Psoas muscle (tissue), 8 donors: ENCODE measurements around the gene GPBP1L1. TPM values are rescaled to one million over a fixed set of nuclear protein-coding genes. Genes with fewer than 3 reads are reported as not detected.
A peak's percentile ranks its signal among the peaks of the same experiment; 100 is the strongest.

Experiments used
- ATAC-seq, 4 donors: fragments of 200-7000 bp; cut with Tn5 transposase; one replicate each; pipeline ENCODE4 v1.9.1; 2020; ENCODE audit warnings: moderate library complexity in 3 of 4, mild to moderate bottlenecking in 2 of 4
- DNase-seq, 2 donors: peaks; one replicate each; pipeline ENCODE4 v3.0.0-alpha.2; 2020
- H3K27ac ChIP-seq: fragments of 200-600 bp; one replicate; pipeline ENCODE4 v1.8.0; 2022
- H3K27me3 ChIP-seq, 3 donors: fragments of 200-600 bp in 1 of 3; one replicate each; pipeline versions ENCODE4 v1.6.1 to v1.8.0; 2013 to 2022; ENCODE audit warnings: low read length in 2 of 3, mild to moderate bottlenecking in 2 of 3, moderate library complexity in 1 of 3; ENCODE audit not compliant: insufficient read depth in 3 of 3
- H3K36me3 ChIP-seq, 2 donors: fragments of 200-600 bp in 1 of 2; one replicate each; pipeline versions ENCODE4 v1.6.1 to v1.8.0; 2013 to 2022; ENCODE audit warnings: low read depth in 1 of 2, mild to moderate bottlenecking in 1 of 2, moderate library complexity in 1 of 2; ENCODE audit not compliant: insufficient read depth in 1 of 2
- H3K4me1 ChIP-seq: fragments of 200-600 bp; one replicate; pipeline ENCODE4 v1.8.0; 2022
- H3K4me3 ChIP-seq: fragments of 200-600 bp; one replicate; pipeline ENCODE4 v1.8.0; 2022; ENCODE audit warnings: mild to moderate bottlenecking
- H3K9me3 ChIP-seq: fragments of 200-600 bp; one replicate; pipeline ENCODE4 v1.8.0; 2022
- WGBS, 3 donors: extraction: QIAGEN DNeasy Blood & Tissue Kit; methylation state at CpG; one replicate each; pipeline versions ENCODE4 v1.1.6 to v1.1.7; 2013; 5-methylcytosine and 5-hydroxymethylcytosine counted together
- intact Hi-C, 2 donors: fragments of 100-400 bp; cut with DNase I; formaldehyde crosslinking; loops; one replicate each; pipeline versions ENCODE4 v1.11.0 to v1.14.2; 2022
- polyA plus RNA-seq, 3 donors: library from polyadenylated mRNA; stranded (reverse); fragments of 200-250 nt; gene quantifications; one replicate each; pipeline ENCODE4 v1.2.3, GENCODE V29; 2013
- total RNA-seq, 4 donors: library from RNA; stranded (reverse); fragmentation: NEBNext Ultra II Directional in 2 of 4; extraction: Animal tissue kit (Norgen Biotek cat#: 25700) in 2 of 4; gene quantifications; one replicate each; pipeline versions ENCODE4 v1.2.1 to v1.2.4, GENCODE V29; 2021 to 2023
- TF ChIP-seq, protein P1 (sequence below): fragments of 200-600 bp; IDR thresholded peaks from one replicate; pipeline ENCODE4 v1.8.0; 2022; ENCODE audit warnings: antibody characterized with exemption
- donor health status: healthy with polysubstance abuse.
- donor health status: DM: no; HTN: no; CAD: no; lungs with moderate emphysema.
- donor health status: Bipolar disorder and iron deficiency.
- donor health status: healthy.
- donor health status: DM: yes; HTN: yes; CAD: no.
- donor health status: DM: no; HTN: no; CAD: no.
- donor health status: DM: no; HTN: no; CAD: no.
- donor health status: DM: yes; HTN: yes; CAD: no.

GPBP1L1 gene
- total and polyA plus RNA-seq, 7 donors: 25.8 to 74.4 (median 62.3) TPM

DNA sequence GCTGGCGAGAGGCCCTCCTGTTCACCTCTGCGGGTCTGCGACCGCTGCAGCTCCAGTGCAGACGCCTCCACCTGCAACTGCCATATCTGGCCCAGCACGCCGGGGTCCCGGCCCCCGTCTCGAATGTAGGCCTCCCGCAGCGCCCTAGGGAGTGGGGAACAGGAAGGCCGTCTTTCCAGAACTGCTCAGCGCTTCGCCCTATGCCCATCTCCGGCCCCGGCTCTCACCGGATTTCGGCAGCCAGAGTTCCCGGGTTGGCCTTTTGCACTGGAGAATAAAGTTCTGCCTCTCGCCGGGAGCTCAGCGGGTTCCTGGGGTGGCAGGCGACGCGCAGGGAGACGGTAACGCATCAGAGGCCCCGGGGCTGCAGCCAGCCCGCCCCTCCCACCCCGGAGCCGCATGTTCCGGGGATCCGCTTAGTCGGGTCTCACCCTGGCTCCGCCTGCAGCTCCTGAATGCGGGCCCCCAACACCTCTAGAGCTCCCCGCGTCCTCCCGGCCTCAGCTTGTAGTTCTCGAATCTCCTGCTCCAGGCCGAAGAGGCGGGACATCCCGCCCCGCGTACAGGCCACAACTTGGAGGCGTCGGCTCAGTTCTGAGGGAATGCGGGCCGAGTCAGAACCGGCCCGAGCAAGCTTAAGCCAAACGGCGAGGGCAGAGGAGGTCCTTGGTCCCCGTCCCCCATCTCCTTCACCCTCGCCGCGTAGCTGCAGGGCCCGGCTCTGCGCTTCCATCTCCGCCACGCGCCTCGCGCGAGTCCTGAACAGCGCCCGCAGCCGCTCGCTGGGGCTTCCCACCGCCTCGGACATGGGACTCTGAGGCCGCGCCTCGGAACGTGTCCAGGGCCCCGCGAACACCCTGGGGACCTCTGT lies 63.6 kb downstream of the GPBP1L1 start:
- 49 to 55% (median 53%) methylated on average over 78 of the region's 78 CpGs for WGBS, 3 donors
- peaks cover 2 to 55% of the 10 kb centered on the region in 2 donors for H3K36me3 ChIP-seq

DNA sequence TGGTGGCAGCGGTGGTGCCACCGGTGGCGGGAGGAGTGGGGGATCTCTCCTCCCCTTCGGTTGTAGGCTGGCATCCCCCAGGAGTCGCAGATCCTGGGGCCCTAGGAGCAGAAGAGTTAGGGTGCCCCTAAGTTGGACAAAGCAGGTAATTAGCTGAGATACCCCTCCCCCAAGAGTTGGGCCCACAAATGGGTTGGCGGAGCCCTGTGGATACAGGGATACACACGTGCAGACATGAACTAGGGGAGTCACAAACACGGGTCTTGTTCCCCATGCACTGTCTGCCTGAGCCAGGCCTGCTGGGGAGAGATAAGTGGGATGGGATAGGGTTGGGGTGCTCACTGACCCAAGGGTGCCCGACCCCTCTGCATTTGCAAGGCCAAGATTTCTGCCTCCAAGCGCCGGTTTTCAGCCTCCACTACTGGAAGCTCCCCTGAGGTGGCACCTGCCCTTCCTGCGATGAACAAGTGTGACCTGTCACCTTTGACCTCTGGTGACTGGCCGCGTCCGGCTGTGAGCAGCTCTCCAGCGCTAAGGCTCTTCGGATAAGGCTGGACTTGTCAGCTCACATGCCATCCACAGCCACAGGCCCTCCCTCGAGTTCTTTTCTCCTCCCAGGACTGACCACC lies 64.3 kb downstream of the GPBP1L1 start:
- H3K27me3 ChIP-seq: no peaks in the 10 kb centered on the region
- H3K4me1 ChIP-seq: no peaks in the 10 kb centered on the region
- H3K9me3 ChIP-seq: no peaks in the 10 kb centered on the region
- H3K36me3 ChIP-seq: peaks cover 8 to 55% of the 10 kb centered on the region in 2 donors
- ATAC-seq (peak; percentile 5 to 19 (median 11)), DNase-seq (peak in 1 of 2 donors; percentile 54)
- peak overlapping the region; percentile 52 for H3K4me3 ChIP-seq
- TF ChIP-seq, protein P1, sequence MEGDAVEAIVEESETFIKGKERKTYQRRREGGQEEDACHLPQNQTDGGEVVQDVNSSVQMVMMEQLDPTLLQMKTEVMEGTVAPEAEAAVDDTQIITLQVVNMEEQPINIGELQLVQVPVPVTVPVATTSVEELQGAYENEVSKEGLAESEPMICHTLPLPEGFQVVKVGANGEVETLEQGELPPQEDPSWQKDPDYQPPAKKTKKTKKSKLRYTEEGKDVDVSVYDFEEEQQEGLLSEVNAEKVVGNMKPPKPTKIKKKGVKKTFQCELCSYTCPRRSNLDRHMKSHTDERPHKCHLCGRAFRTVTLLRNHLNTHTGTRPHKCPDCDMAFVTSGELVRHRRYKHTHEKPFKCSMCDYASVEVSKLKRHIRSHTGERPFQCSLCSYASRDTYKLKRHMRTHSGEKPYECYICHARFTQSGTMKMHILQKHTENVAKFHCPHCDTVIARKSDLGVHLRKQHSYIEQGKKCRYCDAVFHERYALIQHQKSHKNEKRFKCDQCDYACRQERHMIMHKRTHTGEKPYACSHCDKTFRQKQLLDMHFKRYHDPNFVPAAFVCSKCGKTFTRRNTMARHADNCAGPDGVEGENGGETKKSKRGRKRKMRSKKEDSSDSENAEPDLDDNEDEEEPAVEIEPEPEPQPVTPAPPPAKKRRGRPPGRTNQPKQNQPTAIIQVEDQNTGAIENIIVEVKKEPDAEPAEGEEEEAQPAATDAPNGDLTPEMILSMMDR: no peak
- intact Hi-C loops: no loop called here
- peak overlapping the region; percentile 23 for H3K27ac ChIP-seq
- WGBS, 3 donors: 62 to 67% (median 64%) methylated on average over 18 of the region's 18 CpGs

More for the DNA sequence above, 63.6 kb downstream of the GPBP1L1 start:
- Histone ChIP-seq H3K27ac (no peak overlapping the region), H3K4me1 (no peaks in the 10 kb centered on the region), H3K9me3 (no peaks in the 10 kb centered on the region), H3K4me3 (peak overlapping the region; percentile 52), H3K27me3 (no peaks in the 10 kb centered on the region)
- peak; percentile 10 to 20 (median 14) for ATAC-seq
- TF ChIP-seq, protein P1: no peak
- intact Hi-C loops: no loop called here
- peak in 1 of 2 donors; percentile 64 for DNase-seq

DNA sequence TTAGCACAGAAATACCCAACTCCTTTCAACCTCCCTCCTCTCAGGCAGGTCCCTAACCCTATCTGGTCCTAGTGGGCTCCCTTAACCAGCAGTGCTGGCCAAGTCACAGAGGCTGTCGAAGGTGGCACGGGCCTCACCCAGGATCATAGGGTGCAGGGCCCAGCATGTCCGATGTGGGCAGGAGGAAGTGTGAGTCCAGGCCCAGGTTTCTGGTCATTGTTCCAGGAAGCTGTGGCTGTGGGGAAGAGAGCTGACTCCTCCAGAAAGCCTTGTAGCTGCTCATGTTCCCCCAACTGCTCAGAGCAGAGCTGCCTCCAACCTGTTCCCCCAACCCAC lies 64.9 kb downstream of the GPBP1L1 start:
- Histone ChIP-seq H3K27ac (peak overlapping the region; percentile 23), H3K36me3 (peaks cover 11 to 55% of the 10 kb centered on the region in 2 donors), H3K27me3 (no peaks in the 10 kb centered on the region), H3K4me3 (no peak overlapping the region), H3K4me1 (no peaks in the 10 kb centered on the region), H3K9me3 (no peaks in the 10 kb centered on the region)
- intact Hi-C loops: no loop called here
- peak; percentile 7 to 41 (median 22) for ATAC-seq
- DNase-seq: no peak
- TF ChIP-seq, protein P1: no peak
- WGBS, 3 donors: 53 to 61% (median 57%) methylated on average over 3 of the region's 3 CpGs

DNA sequence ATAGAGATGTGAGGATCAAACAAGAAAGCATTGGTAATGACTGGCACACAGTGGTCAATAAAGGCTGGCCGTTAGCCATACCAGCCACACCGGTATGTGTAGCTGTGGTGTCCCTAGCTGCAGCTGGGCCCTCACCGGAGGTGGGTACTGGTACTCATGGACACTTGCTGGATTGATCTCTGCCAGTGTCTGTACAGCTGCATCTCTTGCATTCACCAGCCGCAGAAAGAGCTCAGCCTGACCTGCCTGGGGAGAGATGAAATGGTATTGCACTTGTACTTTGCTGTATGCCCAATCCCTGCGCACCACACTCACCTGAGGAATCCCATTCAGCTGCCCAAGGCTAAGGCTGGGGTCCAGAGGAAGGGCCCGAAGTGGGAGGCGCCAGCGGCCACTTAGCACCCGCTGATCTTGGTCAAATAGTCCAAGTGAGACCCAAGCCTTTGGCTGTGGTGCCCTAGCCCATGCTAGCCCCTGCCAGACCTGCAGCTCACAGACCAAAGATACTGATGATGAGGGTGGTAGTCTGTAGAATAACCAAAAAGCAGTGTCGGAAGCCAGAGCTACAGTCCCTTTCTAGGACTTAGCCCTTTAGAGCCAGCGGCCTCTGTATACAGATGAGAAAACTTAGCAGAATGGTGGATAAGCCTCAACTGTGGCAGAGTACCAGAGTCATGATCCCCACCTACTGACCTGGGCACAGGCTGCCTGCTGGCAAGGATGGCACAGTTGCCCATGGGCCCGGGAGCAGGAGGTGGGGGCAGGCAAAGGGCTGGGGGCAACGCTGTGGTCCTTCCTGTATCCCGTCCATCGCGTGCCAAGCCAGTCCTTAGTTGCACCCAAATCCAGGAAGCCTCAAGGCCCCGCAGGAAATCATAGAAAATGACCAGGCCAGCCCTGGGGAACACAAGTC lies 65.5 kb downstream of the GPBP1L1 start:
- DNase-seq: no peak

More for the DNA sequence above, 65.5 kb downstream of the GPBP1L1 start:
- no peak overlapping the region for H3K4me3 ChIP-seq
- 77 to 87% (median 85%) methylated on average over 17 of the region's 17 CpGs for WGBS, 3 donors
- peak in 3 of 4 donors; percentile 4 to 16 (median 15) for ATAC-seq
- peaks cover 14 to 55% of the 10 kb centered on the region in 2 donors for H3K36me3 ChIP-seq
- H3K27ac ChIP-seq: peak overlapping the region; percentile 23
- H3K9me3 ChIP-seq: no peaks in the 10 kb centered on the region
- intact Hi-C loops: no loop called here
- no peaks in the 10 kb centered on the region for H3K27me3 ChIP-seq
- H3K4me1 ChIP-seq: no peaks in the 10 kb centered on the region
- TF ChIP-seq, protein P1: no peak
